ENCODE results near the gene MATCAP1. TPM values are rescaled to one million over a fixed set of nuclear protein-coding genes. Genes with fewer than 3 reads are reported as not detected.
A peak's percentile ranks its signal among the peaks of the same experiment; 100 is the strongest.

Gene MATCAP1
- total RNA-seq, 1 experiment from 2014 or later, result 51.2 TPM

GRCh38 chr16:67191995-67192681, 8.4 kb upstream of the MATCAP1 start, which contains the start of gene E2F4:
Gene E2F4 (plus strand): TSS chr16:67192155. CDS start chr16:67192228, 73 bp downstream.
- H3K23me2 ChIP-seq (ENCODE audit: insufficient read length, low read depth, low read length, poor library complexity, severe bottlenecking), result peaks cover 8% of the 10 kb centered on the region
- H3K4me1 ChIP-seq (ENCODE audit: insufficient read depth, low read length), result no peaks in the 10 kb centered on the region
- no peak within 1 kb of the TSS for H2BK20ac ChIP-seq (ENCODE audit: low read depth, low read length, poor library complexity, severe bottlenecking)
- Mint-ChIP-seq H3K9me3 (no peaks in the 10 kb centered on the region; a peak in 1 of 5 replicates), H3K4me3 (peak within 1 kb of the TSS; percentile 86 to 93), H3K36me3 (ENCODE audit: insufficient read depth in 1 of 3, low read depth in 3 of 3) (peaks cover 36 to 45% (median 43%) of the 10 kb centered on the region in 3 experiments), H3K4me1 (peaks cover 18 to 29% of the 10 kb centered on the region in 2 experiments), H3K27ac (no peak within 1 kb of the TSS; a peak in 2 of 7 replicates), H3K27me3 (ENCODE audit: low read depth) (0 out of 2 replicates have a peak, but pooled peaks cover 3% of the 10 kb centered on the region)
- H3K79me1 ChIP-seq (ENCODE audit: insufficient read depth, low read depth, low read length, poor library complexity, severe bottlenecking), result peaks cover 13% of the 10 kb centered on the region
- no peak within 1 kb of the TSS for H4K8ac ChIP-seq (replicated peaks; ENCODE audit: insufficient read length, low read depth, low read length)
- peak; percentile 91 for DNase-seq
- no peaks in the 10 kb centered on the region; the same call in 1 of the 2 replicates for H3K27me3 ChIP-seq (ENCODE audit: insufficient read depth, low read length)
- no peak within 1 kb of the TSS for H3K27ac ChIP-seq (ENCODE audit: insufficient read length, low read depth, low read length)
- H4K5ac ChIP-seq (ENCODE audit: insufficient read length, low read depth, low read length), result no peak within 1 kb of the TSS
- H2BK12ac ChIP-seq (ENCODE audit: insufficient read length, low read depth, low read length), result no peak within 1 kb of the TSS
- TF ChIP-seq, protein P1, sequence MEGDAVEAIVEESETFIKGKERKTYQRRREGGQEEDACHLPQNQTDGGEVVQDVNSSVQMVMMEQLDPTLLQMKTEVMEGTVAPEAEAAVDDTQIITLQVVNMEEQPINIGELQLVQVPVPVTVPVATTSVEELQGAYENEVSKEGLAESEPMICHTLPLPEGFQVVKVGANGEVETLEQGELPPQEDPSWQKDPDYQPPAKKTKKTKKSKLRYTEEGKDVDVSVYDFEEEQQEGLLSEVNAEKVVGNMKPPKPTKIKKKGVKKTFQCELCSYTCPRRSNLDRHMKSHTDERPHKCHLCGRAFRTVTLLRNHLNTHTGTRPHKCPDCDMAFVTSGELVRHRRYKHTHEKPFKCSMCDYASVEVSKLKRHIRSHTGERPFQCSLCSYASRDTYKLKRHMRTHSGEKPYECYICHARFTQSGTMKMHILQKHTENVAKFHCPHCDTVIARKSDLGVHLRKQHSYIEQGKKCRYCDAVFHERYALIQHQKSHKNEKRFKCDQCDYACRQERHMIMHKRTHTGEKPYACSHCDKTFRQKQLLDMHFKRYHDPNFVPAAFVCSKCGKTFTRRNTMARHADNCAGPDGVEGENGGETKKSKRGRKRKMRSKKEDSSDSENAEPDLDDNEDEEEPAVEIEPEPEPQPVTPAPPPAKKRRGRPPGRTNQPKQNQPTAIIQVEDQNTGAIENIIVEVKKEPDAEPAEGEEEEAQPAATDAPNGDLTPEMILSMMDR (conservative IDR thresholded peaks at IDR 0.05), result no peak
- H3K14ac ChIP-seq (ENCODE audit: insufficient read depth, low read length), result no peak within 1 kb of the TSS; the same call in 1 of the 2 replicates
- H3K9me3 ChIP-seq (ENCODE audit: control insufficient read depth, low read depth, low read length), result no peaks in the 10 kb centered on the region
- no peak within 1 kb of the TSS for H2BK5ac ChIP-seq (ENCODE audit: insufficient read length, low read length)
- WGBS (ENCODE audit: extremely low coverage, insufficient read length, low lambda C conversion rate), result no CpG with 5 or more reads among the region's 54 CpGs
- peak within 1 kb of the TSS; percentile 89 for H3K4me2 ChIP-seq (ENCODE audit: insufficient read depth, insufficient read length, low read length)
- H3K9ac ChIP-seq (ENCODE audit: extremely low read depth, insufficient read length, low read length), result peak within 1 kb of the TSS; percentile 87
- no peak within 1 kb of the TSS for H3K18ac ChIP-seq (ENCODE audit: insufficient read length, low read depth, low read length)
- H2BK120ac ChIP-seq (ENCODE audit: low read depth, low read length, poor library complexity, severe bottlenecking), result no peak within 1 kb of the TSS
- H3K79me2 ChIP-seq (ENCODE audit: insufficient read depth, low read length), result peaks cover 13% of the 10 kb centered on the region; the same call in 1 of the 2 replicates
- H3K23ac ChIP-seq (ENCODE audit: insufficient read length, low read depth, low read length), result no peak within 1 kb of the TSS
- H2AFZ ChIP-seq (ENCODE audit: low read length), result no peak within 1 kb of the TSS
- H2AK5ac ChIP-seq (ENCODE audit: insufficient read length, low read length), result no peak within 1 kb of the TSS
- H4K91ac ChIP-seq (ENCODE audit: insufficient read length, low read depth, low read length), result no peak within 1 kb of the TSS
- H3T11ph ChIP-seq (ENCODE audit: low read length), result no peak within 1 kb of the TSS
- H4K20me1 ChIP-seq (ENCODE audit: control insufficient read depth, insufficient read depth, insufficient read length), result no peaks in the 10 kb centered on the region
- H2BK15ac ChIP-seq (ENCODE audit: low read depth, low read length), result no peak within 1 kb of the TSS
- H3K4ac ChIP-seq (ENCODE audit: low read depth, low read length), result no peak within 1 kb of the TSS
- H3K56ac ChIP-seq (ENCODE audit: insufficient read length, low read depth, low read length), result no peak within 1 kb of the TSS

Measured in H9 (cell line).